ENCODE results near the gene SLC45A2.
"Not testable (repeated sequence)": the region's sequence is repeated elsewhere in the genome, so short reads cannot be mapped to it uniquely, and the experiment has no call there.

SLC45A2 gene

GRCh38 chr5:33969572-33970452, 14.7 kb downstream of the SLC45A2 start:
- no peak for DNase-seq (ENCODE audit: low read depth)

GRCh38 chr5:33968211-33969005, 16.1 kb downstream of the SLC45A2 start:
- no peak for DNase-seq (ENCODE audit: low read depth)

- DNase-seq (ENCODE audit: low read depth): no peak
Observed at GRCh38 chr5:33966805-33967204, 17.7 kb downstream of the SLC45A2 start.

- no peak for DNase-seq (ENCODE audit: low read depth)
Observed at GRCh38 chr5:33964132-33964700, 20.3 kb downstream of the SLC45A2 start.

GRCh38 chr5:33958176-33958575, 26.3 kb downstream of the SLC45A2 start:
- no peak for DNase-seq (ENCODE audit: low read depth)

- DNase-seq (ENCODE audit: low read depth): no peak
Observed at GRCh38 chr5:33957577-33958150, 26.8 kb downstream of the SLC45A2 start.

GRCh38 chr5:33952175-33952574, 32.3 kb downstream of the SLC45A2 start:
- not testable (repeated sequence) for DNase-seq (ENCODE audit: low read depth)

- DNase-seq (ENCODE audit: low read depth): no peak
Observed at GRCh38 chr5:33944543-33945132, 39.9 kb downstream of the SLC45A2 start.

- no peak for DNase-seq (ENCODE audit: low read depth)
Observed at GRCh38 chr5:33941090-33941489, 43.4 kb downstream of the SLC45A2 start.

GRCh38 chr5:33939556-33940262, 44.8 kb downstream of the SLC45A2 start:
- no peak for DNase-seq (ENCODE audit: low read depth)

GRCh38 chr5:33938881-33939280, 45.6 kb downstream of the SLC45A2 start:
- no peak for DNase-seq (ENCODE audit: low read depth)

- no peak for DNase-seq (ENCODE audit: low read depth)
Observed at GRCh38 chr5:33938507-33938796, 46.0 kb downstream of the SLC45A2 start.

GRCh38 chr5:33937707-33938506, 46.6 kb downstream of the SLC45A2 start:
- DNase-seq (ENCODE audit: low read depth): no peak

GRCh38 chr5:33937017-33937706, 47.3 kb downstream of the SLC45A2 start:
- no peak for DNase-seq (ENCODE audit: low read depth)

GRCh38 chr5:33936381-33937016, 48.0 kb downstream of the SLC45A2 start, which contains the start of gene RXFP3:
Gene RXFP3 (plus strand): TSS chr5:33936386. CDS start chr5:33936741, 355 bp downstream.
- no peak for DNase-seq (ENCODE audit: low read depth)

- DNase-seq (ENCODE audit: low read depth): no peak
Observed at GRCh38 chr5:33936004-33936380, 48.5 kb downstream of the SLC45A2 start.

- DNase-seq (ENCODE audit: low read depth): no peak
Observed at GRCh38 chr5:33934176-33934575, 50.3 kb downstream of the SLC45A2 start.

- no peak for DNase-seq (ENCODE audit: low read depth)
Observed at GRCh38 chr5:33933723-33934169, 50.7 kb downstream of the SLC45A2 start.

GRCh38 chr5:33931136-33931535, 53.4 kb downstream of the SLC45A2 start:
- no peak for DNase-seq (ENCODE audit: low read depth)
